ENCODE results near the gene LAD1. TPM values are rescaled to one million over a fixed set of nuclear protein-coding genes. Genes with fewer than 3 reads are reported as not detected.

LAD1 gene
- total and polyA plus RNA-seq, 4 experiments from 2014 or later: 0.17 TPM; not detected in 3

DNA sequence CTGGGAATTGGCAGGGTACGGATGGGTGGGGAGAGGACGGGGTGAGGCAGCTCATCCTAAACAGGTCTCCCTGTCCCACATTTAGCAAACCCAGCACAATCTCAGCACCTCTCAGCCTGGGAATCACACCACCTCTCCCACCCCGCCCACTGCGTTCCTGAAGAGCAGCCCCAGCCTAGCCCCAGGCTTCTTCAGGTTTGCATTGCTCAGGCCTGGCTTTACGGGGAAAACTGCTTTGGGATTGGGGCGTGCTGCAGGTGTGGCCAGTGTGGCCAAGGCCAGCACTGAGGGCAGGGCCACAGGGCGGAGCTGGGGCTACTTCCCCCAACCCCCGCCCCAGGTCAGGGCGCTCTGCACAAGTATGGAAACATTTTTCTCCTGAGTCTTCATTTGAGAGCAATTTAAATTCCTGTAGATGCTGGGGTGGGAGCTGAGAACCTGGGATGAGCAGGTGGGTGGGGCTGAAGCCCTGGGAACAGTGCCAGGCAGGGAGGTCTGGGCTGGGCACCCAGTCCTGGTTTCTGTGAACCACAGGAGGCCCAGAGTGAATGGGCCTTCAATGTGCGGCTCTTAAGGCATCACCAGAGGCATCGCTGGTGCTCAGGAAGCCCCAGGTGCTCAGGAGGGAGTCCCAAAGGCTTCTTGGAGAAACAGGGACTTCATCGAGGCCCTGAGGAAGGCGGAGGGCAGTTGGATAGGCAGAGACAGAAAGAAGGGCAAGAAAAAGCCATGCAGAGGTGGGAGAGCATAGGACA is 45.8 kb downstream of the LAD1 start:
- H3K4me1 Mint-ChIP-seq: no peaks in the 10 kb centered on the region
- H3K9me3 Mint-ChIP-seq: no peaks in the 10 kb centered on the region
- Histone ChIP-seq H3K27ac (ENCODE audit: low read depth, low read length) (no peak overlapping the region), H3K4me3 (ENCODE audit: low read length in 2 of 2) (no peak overlapping the region), H3K9me3 (ENCODE audit: control insufficient read depth in 1 of 2, low read length in 2 of 2) (no peaks in the 10 kb centered on the region), H3K36me3 (ENCODE audit: insufficient read depth, low read length) (no peaks in the 10 kb centered on the region), H3K27me3 (ENCODE audit: insufficient read depth, low read length) (no peaks in the 10 kb centered on the region), H3K4me1 (ENCODE audit: insufficient read depth, low read length) (no peaks in the 10 kb centered on the region)
- ChIA-PET CTCF (ENCODE audit: partially characterized antibody) (interaction anchor here (1.0 kb wide), 1 partner anchor 52 kb away, joined by 3 read pairs; no protein-coding TSS in a partner anchor), POLR2A (ENCODE audit: partially characterized antibody) (no interaction called here)
- no peak overlapping the region for H3K27ac Mint-ChIP-seq
- DNase-seq: no peak
- peaks cover 9 to 23% of the 10 kb centered on the region in 2 donors for H3K27me3 Mint-ChIP-seq
- no peak overlapping the region for H3K4me3 Mint-ChIP-seq
- intact Hi-C loops (cut with micrococcal nuclease): no loop called here
- H3K36me3 Mint-ChIP-seq: no peaks in the 10 kb centered on the region

DNA sequence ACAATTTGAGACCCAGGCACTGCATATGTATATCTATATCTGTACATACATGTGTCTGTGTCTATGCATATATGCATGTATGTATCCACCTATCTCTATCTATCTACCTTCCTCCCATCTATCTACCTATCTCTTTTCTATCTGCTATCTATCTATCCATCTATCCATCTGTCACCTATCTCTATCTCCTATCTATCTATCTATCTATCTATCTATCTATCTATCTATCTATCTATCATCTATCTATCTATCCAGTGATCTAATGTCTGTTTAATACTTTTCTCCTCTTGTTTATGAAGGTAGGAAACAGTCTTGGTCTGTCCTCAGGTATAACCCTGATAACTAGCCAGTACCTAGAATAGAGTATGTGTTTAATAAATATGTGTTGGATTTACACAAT is 47.5 kb downstream of the LAD1 start:
- Mint-ChIP-seq H3K4me3 (no peak overlapping the region), H3K27me3 (peaks cover 14 to 21% of the 10 kb centered on the region in 2 donors), H3K36me3 (no peaks in the 10 kb centered on the region), H3K27ac (no peak overlapping the region), H3K4me1 (no peaks in the 10 kb centered on the region), H3K9me3 (no peaks in the 10 kb centered on the region)
- Histone ChIP-seq H3K27ac (ENCODE audit: low read depth, low read length) (no peak overlapping the region), H3K4me1 (ENCODE audit: insufficient read depth, low read length) (no peaks in the 10 kb centered on the region), H3K36me3 (ENCODE audit: insufficient read depth, low read length) (no peaks in the 10 kb centered on the region), H3K9me3 (ENCODE audit: control insufficient read depth in 1 of 2, low read length in 2 of 2) (no peaks in the 10 kb centered on the region), H3K27me3 (ENCODE audit: insufficient read depth, low read length) (no peaks in the 10 kb centered on the region), H3K4me3 (ENCODE audit: low read length in 2 of 2) (no peak overlapping the region)
- ChIA-PET POLR2A (ENCODE audit: partially characterized antibody) (no interaction called here), CTCF (ENCODE audit: partially characterized antibody) (no interaction called here)
- DNase-seq: no peak
- intact Hi-C loops (cut with micrococcal nuclease): no loop called here

DNA sequence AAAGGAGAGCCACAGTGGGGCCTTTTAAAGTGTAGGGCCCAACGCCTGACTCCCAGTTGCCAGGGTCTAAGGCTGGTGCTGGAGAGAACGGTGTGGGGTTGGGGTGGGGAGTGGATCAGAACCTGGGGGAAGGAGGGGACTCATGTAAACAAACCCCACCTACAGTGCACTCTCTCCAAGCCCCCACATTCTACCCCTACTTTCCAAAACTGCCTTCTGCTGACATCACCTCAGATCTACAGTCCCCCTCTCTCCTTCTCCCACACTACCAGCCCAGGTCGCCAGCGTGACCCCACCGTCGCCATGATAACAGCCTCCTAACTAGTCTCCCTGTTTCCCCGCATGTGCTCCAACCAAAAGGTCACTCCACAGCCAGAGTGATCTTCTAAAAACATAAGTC is 48.2 kb downstream of the LAD1 start:
- Histone ChIP-seq H3K36me3 (ENCODE audit: insufficient read depth, low read length) (no peaks in the 10 kb centered on the region), H3K27me3 (ENCODE audit: insufficient read depth, low read length) (no peaks in the 10 kb centered on the region), H3K4me3 (ENCODE audit: low read length in 2 of 2) (no peak overlapping the region), H3K4me1 (ENCODE audit: insufficient read depth, low read length) (no peaks in the 10 kb centered on the region), H3K9me3 (ENCODE audit: control insufficient read depth in 1 of 2, low read length in 2 of 2) (no peaks in the 10 kb centered on the region), H3K27ac (ENCODE audit: low read depth, low read length) (no peak overlapping the region)
- Mint-ChIP-seq H3K9me3 (no peaks in the 10 kb centered on the region), H3K36me3 (no peaks in the 10 kb centered on the region), H3K4me3 (no peak overlapping the region), H3K27ac (no peak overlapping the region), H3K4me1 (no peaks in the 10 kb centered on the region), H3K27me3 (peaks cover 14 to 22% of the 10 kb centered on the region in 2 donors)
- no peak for DNase-seq
- ChIA-PET POLR2A (ENCODE audit: partially characterized antibody) (no interaction called here), CTCF (ENCODE audit: partially characterized antibody) (no interaction called here)
- intact Hi-C loops (cut with micrococcal nuclease): no loop called here

DNA sequence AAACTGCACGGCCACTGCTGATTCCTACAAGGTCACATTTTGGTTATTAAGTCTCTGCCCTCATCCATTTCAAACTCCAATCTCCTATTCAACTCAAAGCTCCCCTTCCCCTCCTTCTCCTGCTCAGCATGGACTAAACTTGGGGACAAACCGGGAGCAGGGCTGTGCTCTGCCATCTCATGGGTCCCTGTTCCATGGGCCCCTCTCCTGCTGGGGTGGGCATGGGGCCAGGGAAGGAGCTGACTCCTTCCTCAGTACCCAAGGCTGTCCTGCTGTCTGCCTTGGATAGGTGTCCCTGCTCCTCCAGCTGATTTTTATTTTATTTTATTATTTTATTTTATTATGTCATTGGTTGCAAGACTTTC is 48.8 kb downstream of the LAD1 start:
- ChIA-PET CTCF (ENCODE audit: partially characterized antibody) (no interaction called here), POLR2A (ENCODE audit: partially characterized antibody) (no interaction called here)
- H3K4me1 Mint-ChIP-seq: no peaks in the 10 kb centered on the region
- H3K4me3 ChIP-seq (ENCODE audit: low read length in 2 of 2): no peak overlapping the region
- no peak overlapping the region for H3K4me3 Mint-ChIP-seq
- peak overlapping the region in 1 of 7 donors; percentile 31 for H3K27ac Mint-ChIP-seq
- DNase-seq: no peak
- intact Hi-C loops (cut with micrococcal nuclease): no loop called here
- no peaks in the 10 kb centered on the region for H3K36me3 Mint-ChIP-seq
- no peak overlapping the region for H3K27ac ChIP-seq (ENCODE audit: low read depth, low read length)
- no peaks in the 10 kb centered on the region for H3K36me3 ChIP-seq (ENCODE audit: insufficient read depth, low read length)
- H3K9me3 ChIP-seq (ENCODE audit: control insufficient read depth in 1 of 2, low read length in 2 of 2): no peaks in the 10 kb centered on the region
- H3K27me3 ChIP-seq (ENCODE audit: insufficient read depth, low read length): no peaks in the 10 kb centered on the region
- H3K9me3 Mint-ChIP-seq: no peaks in the 10 kb centered on the region
- H3K27me3 Mint-ChIP-seq: peaks cover 16 to 20% of the 10 kb centered on the region in 2 donors
- H3K4me1 ChIP-seq (ENCODE audit: insufficient read depth, low read length): no peaks in the 10 kb centered on the region

DNA sequence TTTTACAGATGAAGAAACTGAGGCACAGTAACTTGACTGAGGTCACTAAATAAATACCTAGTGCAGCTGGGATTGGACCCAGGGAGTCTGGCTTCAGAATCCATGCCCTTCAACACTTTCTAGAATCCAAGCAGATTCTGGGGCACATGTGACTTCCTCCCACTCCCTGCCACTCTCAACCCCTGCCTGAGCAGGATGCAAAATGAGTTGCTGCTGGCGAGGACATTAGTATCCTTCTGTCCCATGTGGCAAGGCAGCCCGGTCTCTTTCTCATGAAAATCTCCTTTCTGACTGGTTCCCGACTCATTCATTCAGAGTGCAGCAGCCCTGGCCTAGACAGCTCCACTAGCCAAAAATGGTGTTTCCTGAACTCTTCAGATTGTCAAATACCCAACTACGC is 50.0 kb downstream of the LAD1 start:
- Histone ChIP-seq H3K27me3 (ENCODE audit: insufficient read depth, low read length) (no peaks in the 10 kb centered on the region), H3K36me3 (ENCODE audit: insufficient read depth, low read length) (no peaks in the 10 kb centered on the region), H3K4me1 (ENCODE audit: insufficient read depth, low read length) (no peaks in the 10 kb centered on the region), H3K27ac (ENCODE audit: low read depth, low read length) (no peak overlapping the region), H3K4me3 (ENCODE audit: low read length in 2 of 2) (no peak overlapping the region), H3K9me3 (ENCODE audit: control insufficient read depth in 1 of 2, low read length in 2 of 2) (no peaks in the 10 kb centered on the region)
- ChIA-PET CTCF (ENCODE audit: partially characterized antibody) (no interaction called here), POLR2A (ENCODE audit: partially characterized antibody) (no interaction called here)
- intact Hi-C loops (cut with micrococcal nuclease): loop anchor here (2.0 kb wide), 1 partner anchor 60 kb away; no protein-coding TSS in a partner anchor
- no peaks in the 10 kb centered on the region for H3K9me3 Mint-ChIP-seq
- peaks cover 21 to 22% of the 10 kb centered on the region in 2 donors for H3K27me3 Mint-ChIP-seq
- H3K4me1 Mint-ChIP-seq: no peaks in the 10 kb centered on the region
- H3K27ac Mint-ChIP-seq: no peak overlapping the region
- no peaks in the 10 kb centered on the region for H3K36me3 Mint-ChIP-seq
- no peak for DNase-seq
- no peak overlapping the region for H3K4me3 Mint-ChIP-seq

DNA sequence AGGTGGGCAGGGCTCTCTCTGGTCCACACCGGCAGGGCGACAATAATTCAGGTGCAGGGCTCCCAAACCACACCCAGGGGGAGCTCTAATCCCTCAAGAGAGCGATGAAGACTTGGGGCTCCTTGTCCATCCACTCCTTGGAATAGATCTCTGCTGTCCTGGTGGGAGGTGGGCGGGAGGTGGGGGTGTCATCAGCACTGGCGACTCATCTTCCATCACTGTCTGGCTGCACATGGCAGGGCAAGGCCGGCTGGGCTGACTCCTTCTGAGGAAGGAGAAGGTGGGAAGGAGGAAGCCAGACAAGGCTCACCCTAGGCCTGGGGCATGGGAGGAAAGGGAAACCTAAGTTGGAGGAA is 50.9 kb downstream of the LAD1 start:
- ChIA-PET POLR2A (ENCODE audit: partially characterized antibody) (no interaction called here), CTCF (ENCODE audit: partially characterized antibody) (interaction anchor here (0.6 to 0.8 kb wide), 2 partner anchors 15 to 27 kb away, joined by 3 read pairs; no protein-coding TSS in a partner anchor)
- Histone ChIP-seq H3K4me3 (ENCODE audit: low read length in 2 of 2) (no peak overlapping the region), H3K36me3 (ENCODE audit: insufficient read depth, low read length) (no peaks in the 10 kb centered on the region), H3K4me1 (ENCODE audit: insufficient read depth, low read length) (no peaks in the 10 kb centered on the region), H3K27ac (ENCODE audit: low read depth, low read length) (no peak overlapping the region), H3K27me3 (ENCODE audit: insufficient read depth, low read length) (no peaks in the 10 kb centered on the region), H3K9me3 (ENCODE audit: control insufficient read depth in 1 of 2, low read length in 2 of 2) (no peaks in the 10 kb centered on the region)
- H3K27ac Mint-ChIP-seq: no peak overlapping the region
- no peaks in the 10 kb centered on the region for H3K4me1 Mint-ChIP-seq
- intact Hi-C loops (cut with micrococcal nuclease): loop anchor here (2.0 kb wide), 1 partner anchor 61 kb away; no protein-coding TSS in a partner anchor
- no peaks in the 10 kb centered on the region for H3K9me3 Mint-ChIP-seq
- no peak for DNase-seq
- peaks cover 21 to 22% of the 10 kb centered on the region in 2 donors for H3K27me3 Mint-ChIP-seq
- H3K4me3 Mint-ChIP-seq: no peak overlapping the region
- H3K36me3 Mint-ChIP-seq: no peaks in the 10 kb centered on the region

DNA sequence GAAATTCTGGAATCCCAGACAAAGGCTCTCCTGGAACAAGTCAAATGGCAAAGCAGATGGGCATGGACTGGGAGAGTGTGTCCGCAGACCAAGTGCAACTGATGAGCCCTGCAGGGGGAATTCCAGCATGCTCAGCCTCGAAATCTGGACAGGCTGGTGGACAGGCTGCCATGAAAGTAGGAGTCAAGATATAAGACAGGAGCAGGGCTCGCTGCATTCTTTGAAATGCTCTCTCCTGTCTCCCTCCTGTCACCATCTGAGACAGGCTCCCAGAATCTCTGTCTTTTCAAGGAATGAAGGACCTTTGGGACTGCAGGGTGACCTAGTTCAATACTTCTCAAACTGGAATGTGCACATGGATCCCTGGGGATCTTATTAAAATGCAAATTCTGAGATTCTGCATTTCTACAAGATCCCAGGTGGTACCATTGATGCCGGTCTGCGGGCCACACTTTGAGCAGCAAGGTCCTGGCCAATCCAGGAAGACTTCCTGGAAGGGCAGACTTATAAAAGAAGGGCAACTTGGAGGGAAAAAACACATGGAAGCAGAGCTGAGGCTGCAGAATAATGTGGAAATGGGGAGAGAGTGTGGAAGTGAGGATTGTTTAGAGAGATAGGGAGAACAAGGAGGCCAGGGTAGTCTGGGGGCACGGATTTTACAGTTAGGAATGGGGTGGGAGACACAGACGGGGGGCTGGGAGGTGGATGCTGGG is 51.5 kb downstream of the LAD1 start:
- Mint-ChIP-seq H3K36me3 (no peaks in the 10 kb centered on the region), H3K4me1 (no peaks in the 10 kb centered on the region), H3K27me3 (peaks cover 20 to 21% of the 10 kb centered on the region in 2 donors), H3K9me3 (no peaks in the 10 kb centered on the region), H3K27ac (no peak overlapping the region), H3K4me3 (no peak overlapping the region)
- intact Hi-C loops (cut with micrococcal nuclease): loop anchor here (2.0 kb wide), 1 partner anchor 61 kb away; no protein-coding TSS in a partner anchor
- Histone ChIP-seq H3K4me1 (ENCODE audit: insufficient read depth, low read length) (no peaks in the 10 kb centered on the region), H3K4me3 (ENCODE audit: low read length in 2 of 2) (no peak overlapping the region), H3K27me3 (ENCODE audit: insufficient read depth, low read length) (no peaks in the 10 kb centered on the region), H3K27ac (ENCODE audit: low read depth, low read length) (no peak overlapping the region), H3K36me3 (ENCODE audit: insufficient read depth, low read length) (no peaks in the 10 kb centered on the region), H3K9me3 (ENCODE audit: control insufficient read depth in 1 of 2, low read length in 2 of 2) (no peaks in the 10 kb centered on the region)
- no peak for DNase-seq
- ChIA-PET POLR2A (ENCODE audit: partially characterized antibody) (no interaction called here), CTCF (ENCODE audit: partially characterized antibody) (interaction anchor here (0.6 to 0.8 kb wide), 2 partner anchors 14 to 27 kb away, joined by 3 read pairs; no protein-coding TSS in a partner anchor)

All from CD4-positive, alpha-beta memory T cell (primary cell).